Ishikawa (cell line): Measurements from ENCODE around the gene HPF1.

Source experiments
- CEBPB ChIP-seq: IDR thresholded peaks from 2 replicates; pipeline ENCODE4 v1.6.1; 2012
- CREB1 ChIP-seq: IDR thresholded peaks from 2 replicates; pipeline ENCODE4 v1.6.1; 2012; ENCODE audit warnings: low read depth
- EGR1 ChIP-seq: IDR thresholded peaks from 2 replicates; pipeline ENCODE4 v1.6.1; 2012
- EP300 ChIP-seq: IDR thresholded peaks from 2 replicates; pipeline ENCODE4 v1.6.1; 2012; ENCODE audit warnings: borderline replicate concordance
- FOXM1 ChIP-seq: IDR thresholded peaks from 2 replicates; pipeline ENCODE4 v1.6.1; 2012; ENCODE audit warnings: low read depth, borderline replicate concordance
- MAX ChIP-seq: IDR thresholded peaks from 2 replicates; pipeline ENCODE4 v1.6.1; 2012
- NFIC ChIP-seq: IDR thresholded peaks from 2 replicates; pipeline ENCODE4 v1.6.1; 2012
- RAD21 ChIP-seq: IDR thresholded peaks from 2 replicates; pipeline ENCODE4 v1.6.1; 2012; ENCODE audit warnings: low read depth
- REST ChIP-seq: IDR thresholded peaks from 2 replicates; pipeline ENCODE4 v1.6.1; 2012; ENCODE audit warnings: low read depth, mild to moderate bottlenecking
- TAF1 ChIP-seq: IDR thresholded peaks from 2 replicates; pipeline ENCODE4 v1.6.1; 2012; ENCODE audit warnings: low read depth, mild to moderate bottlenecking
- TCF12 ChIP-seq: IDR thresholded peaks from 2 replicates; pipeline ENCODE4 v1.6.1; 2012; ENCODE audit warnings: low read depth
- TEAD4 ChIP-seq: IDR thresholded peaks from 2 replicates; pipeline ENCODE4 v1.6.1; 2012
- USF1 ChIP-seq: IDR thresholded peaks from 2 replicates; pipeline ENCODE4 v1.6.1; 2012
- YY1 ChIP-seq: IDR thresholded peaks from 2 replicates; pipeline ENCODE4 v1.6.1; 2012; ENCODE audit warnings: low read depth
- ZBTB7A ChIP-seq: IDR thresholded peaks from 2 replicates; pipeline ENCODE4 v1.6.1; 2012; ENCODE audit warnings: low read depth

Gene HPF1

DNA sequence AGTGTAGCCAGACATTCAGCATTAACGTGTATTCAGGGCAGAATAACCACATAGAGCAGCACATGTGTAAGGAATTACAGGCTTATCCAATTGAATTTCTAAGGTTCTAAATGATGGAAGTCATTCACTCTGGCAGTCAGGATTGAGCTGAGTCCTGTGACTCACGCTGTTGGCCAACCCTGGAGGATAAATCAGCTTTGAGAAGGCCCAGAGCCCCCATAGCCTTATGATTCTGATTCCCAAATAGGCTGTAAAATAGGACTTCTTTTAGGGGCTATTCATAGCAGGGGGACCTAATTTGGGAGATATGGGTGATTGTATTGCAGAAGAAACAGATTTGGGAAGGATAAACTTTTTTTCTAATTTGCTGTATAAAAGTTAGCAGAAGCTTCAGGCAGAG lies 8.1 kb upstream of the HPF1 start:
- TF ChIP-seq TAF1 (no peak), RAD21 (no peak), USF1 (no peak), TCF12 (no peak), EGR1 (no peak), YY1 (no peak), CREB1 (no peak), FOXM1 (no peak), MAX (no peak), TEAD4 (no peak), CEBPB (no peak)

GRCh38 chr4:169761846-169762245 lies 4.1 kb upstream of the HPF1 start:
- TF ChIP-seq TCF12, result no peak
- no peak for TF ChIP-seq YY1
- TF ChIP-seq EP300, result no peak
- no peak for TF ChIP-seq NFIC
- no peak for TF ChIP-seq REST
- TF ChIP-seq RAD21, result no peak
- no peak for TF ChIP-seq EGR1
- TF ChIP-seq ZBTB7A, result no peak
- no peak for TF ChIP-seq FOXM1
- TF ChIP-seq TEAD4, result no peak
- no peak for TF ChIP-seq MAX
- no peak for TF ChIP-seq TAF1
- no peak for TF ChIP-seq CREB1
- no peak for TF ChIP-seq CEBPB
- no peak for TF ChIP-seq USF1

DNA sequence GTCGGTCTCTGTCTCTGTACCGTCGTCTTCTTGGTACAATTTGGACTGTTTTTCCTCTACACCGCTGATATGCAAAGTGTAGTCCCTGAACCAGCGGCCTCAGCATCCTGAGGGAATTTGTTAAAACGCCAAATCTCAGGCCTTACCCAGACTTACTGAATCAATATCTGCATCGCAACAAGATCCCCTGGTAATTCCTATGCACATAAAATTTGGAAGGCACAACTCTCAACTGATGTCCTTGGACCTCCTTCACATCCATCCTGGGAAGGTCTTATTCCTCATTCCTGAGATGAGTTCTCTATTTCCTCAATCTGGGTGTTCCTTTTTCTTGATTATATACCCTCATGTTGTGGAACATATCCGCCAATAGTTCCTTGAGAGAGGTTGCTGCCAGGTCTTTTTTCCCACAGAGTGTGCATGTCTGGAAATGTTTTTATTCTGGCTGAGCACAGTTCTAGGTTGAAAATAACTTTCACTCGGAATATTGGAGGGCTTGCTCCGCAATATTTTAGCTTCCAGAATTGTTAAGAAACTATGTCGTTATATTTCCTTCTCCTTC lies 738 bp upstream of the HPF1 start:
- no peak for TF ChIP-seq TAF1
- no peak for TF ChIP-seq TCF12
- no peak for TF ChIP-seq FOXM1
- no peak for TF ChIP-seq MAX
- no peak for TF ChIP-seq TEAD4
- no peak for TF ChIP-seq ZBTB7A
- TF ChIP-seq NFIC, result no peak

DNA sequence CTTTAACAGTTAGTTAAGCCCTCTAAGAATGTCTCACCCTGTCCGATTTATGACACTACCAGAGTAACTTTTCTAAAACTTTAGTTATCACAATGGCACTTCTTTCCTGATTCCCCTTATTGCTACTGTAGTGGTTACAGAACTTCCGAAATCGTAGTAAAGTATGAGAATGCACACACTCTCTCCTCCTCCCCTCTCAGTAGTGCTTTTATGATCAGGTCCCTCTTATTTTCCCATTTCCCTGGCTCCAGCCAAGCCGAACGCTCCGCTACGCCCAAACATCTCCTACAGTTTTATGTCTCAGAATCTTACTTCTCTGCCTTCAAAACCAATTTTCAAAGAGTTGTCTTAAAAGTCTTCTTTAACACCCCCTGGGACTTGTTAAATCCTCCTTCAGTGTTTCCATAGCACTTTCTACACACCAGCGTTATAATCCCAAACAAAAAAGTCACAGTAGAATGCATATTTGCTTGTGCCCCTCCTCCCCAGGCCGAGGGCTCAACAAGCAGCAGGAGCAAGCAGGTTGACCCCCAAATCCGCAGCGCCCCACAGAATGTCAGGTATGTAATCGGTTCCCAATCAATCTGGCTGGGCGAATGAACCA lies 671 bp downstream of the HPF1 start:
- no peak for TF ChIP-seq RAD21
- TF ChIP-seq EP300, result no peak
- no peak for TF ChIP-seq NFIC
- TF ChIP-seq CEBPB, result no peak
- no peak for TF ChIP-seq CREB1
- no peak for TF ChIP-seq FOXM1
- TF ChIP-seq TAF1, result no peak
- TF ChIP-seq REST, result no peak
- TF ChIP-seq ZBTB7A, result no peak
- no peak for TF ChIP-seq TCF12
- TF ChIP-seq TEAD4, result no peak
- no peak for TF ChIP-seq MAX
- TF ChIP-seq EGR1, result no peak
- TF ChIP-seq YY1, result no peak
- no peak for TF ChIP-seq USF1

DNA sequence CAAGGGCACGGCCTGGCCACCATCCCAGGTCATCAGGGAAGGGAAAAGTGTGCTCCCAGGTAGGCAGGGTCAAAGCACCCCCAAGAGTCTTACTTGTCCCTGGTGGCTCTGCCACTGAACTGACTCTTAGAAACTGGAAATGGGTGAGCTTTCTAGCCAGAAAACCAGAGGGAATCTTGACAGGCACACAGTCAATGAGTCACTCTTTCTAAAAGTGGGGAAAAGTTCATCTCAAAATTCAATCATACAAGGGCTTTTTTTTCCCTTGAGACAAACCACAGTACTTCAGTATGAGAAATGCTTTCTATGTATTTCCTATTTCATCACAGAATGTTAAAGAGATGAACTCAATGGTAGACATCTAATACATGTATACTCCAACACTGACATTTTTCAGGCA lies 12.5 kb downstream of the HPF1 start:
- TF ChIP-seq TEAD4 (no peak), EGR1 (no peak), RAD21 (no peak), MAX (no peak), FOXM1 (no peak), EP300 (no peak), NFIC (no peak), TCF12 (no peak), YY1 (no peak), TAF1 (no peak), REST (no peak), CEBPB (no peak), CREB1 (no peak), ZBTB7A (no peak), USF1 (no peak)
